HepG2 (cell line): ENCODE measurements around the gene KIAA0825. TPM values are rescaled to one million over a fixed set of nuclear protein-coding genes. Genes with fewer than 3 reads are reported as not detected.

ENCODE experiments used
- ATAC-seq: fragments of 200-7000 bp; cut with Tn5 transposase; 3 replicates; pipeline ENCODE4 v1.9.1; 2020; ENCODE audit warnings: mild to moderate bottlenecking, moderate library complexity
- BruUV-seq: library from RNA; stranded (reverse); fragments of 400-500 nt; replicated peaks from 2 replicates; lab custom pipeline; 2021; lab: Mats Ljungman, UMichigan
- CTCF ChIA-PET: fragments of 300-600 bp; formaldehyde crosslinking; extraction: SDS; loops from one replicate; lab custom pipeline; 2021; ENCODE audit warnings: low total read pairs, inconsistent platforms, low intra/inter-chr PET ratio; lab: Yijun Ruan, JAX
- POLR2A ChIA-PET: fragments of 350-600 bp; sonication (Branson Sonifier 250); formaldehyde crosslinking; loops from one replicate; lab custom pipeline; 2020; ENCODE audit warnings: antibody characterized with exemption, inconsistent platforms; lab: Yijun Ruan, JAX
- DNase-seq: peaks from one replicate; pipeline ENCODE4 v3.0.0-alpha.2; 2015; ENCODE audit warnings: low spot score
- FAIRE-seq: peaks from 3 replicates; lab custom pipeline; 2011; peaks lifted over from hg19 to GRCh38; lab: Jason Lieb, UNC
- H2AFZ ChIP-seq: one replicate; pipeline ENCODE4 v1.6.1; 2011; ENCODE audit warnings: low read length, inconsistent platforms
- H3K27ac ChIP-seq: fragments of 300-600 bp; 3 replicates; pipeline ENCODE4 v1.8.0; 2011; ENCODE audit warnings: mixed run types, mild to moderate bottlenecking, mixed read lengths, low read length, inconsistent platforms; ENCODE audit not compliant: insufficient read depth; ENCODE audit errors: extremely low read length
- H3K27me3 ChIP-seq, 2 experiments: fragments of 200-600 bp in 1 of 2; 2 replicates in 1 of 2; 3 replicates in 1 of 2; pipeline versions ENCODE4 v1.6.0 to v1.8.0; 2011; ENCODE audit warnings: low read length in 2 of 2, mild to moderate bottlenecking in 2 of 2, moderate library complexity in 2 of 2, inconsistent platforms in 1 of 2; ENCODE audit not compliant: insufficient read depth in 2 of 2, control insufficient read depth in 1 of 2
- H3K36me3 ChIP-seq, 2 experiments: fragments of 200-600 bp in 1 of 2; replicated peaks in 1 of 2; 2 replicates in 1 of 2; 3 replicates in 1 of 2; pipeline versions ENCODE4 v1.5.1 to v1.8.0; 2011; ENCODE audit warnings: low read length in 2 of 2, inconsistent platforms in 1 of 2; ENCODE audit not compliant: insufficient read depth in 2 of 2, control insufficient read depth in 1 of 2
- H3K4me1 ChIP-seq: 2 replicates; pipeline ENCODE4 v1.5.1; 2012; ENCODE audit warnings: low read length, inconsistent platforms; ENCODE audit not compliant: insufficient read depth
- H3K4me2 ChIP-seq: 2 replicates; pipeline ENCODE4 v1.6.0; 2011; ENCODE audit warnings: low read depth, low read length, inconsistent platforms
- H3K4me3 ChIP-seq, 3 experiments: fragments of 200-600 bp in 1 of 3; sonication (generic), shearing (Covaris generic) in 1 of 3; replicated peaks in 1 of 3; 2 replicates each; pipeline ENCODE4 v1.5.1; 2011 to 2016; ENCODE audit warnings: low read length in 3 of 3, inconsistent platforms in 2 of 3, low read depth in 2 of 3, mild to moderate bottlenecking in 2 of 3, control low read depth in 1 of 3, mixed read lengths in 1 of 3; ENCODE audit not compliant: insufficient read depth in 1 of 3
- H3K79me2 ChIP-seq: one replicate; pipeline ENCODE4 v1.6.1; 2011; ENCODE audit warnings: low read length, inconsistent platforms; ENCODE audit not compliant: insufficient read depth
- H3K9ac ChIP-seq: 2 replicates; pipeline ENCODE4 v1.6.0; 2011; ENCODE audit warnings: mild to moderate bottlenecking, low read depth, low read length, inconsistent platforms; ENCODE audit not compliant: insufficient read depth
- H3K9me3 ChIP-seq: 2 replicates; pipeline ENCODE4 v1.5.1; 2012; ENCODE audit warnings: mild to moderate bottlenecking, low read length
- H4K20me1 ChIP-seq: 2 replicates; pipeline ENCODE4 v1.6.0; 2011; ENCODE audit warnings: inconsistent platforms, mild to moderate bottlenecking, low read length, moderate library complexity; ENCODE audit not compliant: insufficient read depth
- FOXA1 ChIP-seq, 2 experiments: fragments of 450-650 bp in 1 of 2; sonication (generic) in 1 of 2; formaldehyde crosslinking in 1 of 2; IDR thresholded peaks; 2 replicates each; pipeline versions ENCODE4 v1.4.0 to v1.6.1; 2016 to 2020; ENCODE audit warnings: missing genetic modification reagents in 1 of 2
- HOXA5 ChIP-seq: sonication (generic); formaldehyde crosslinking; IDR thresholded peaks from 2 replicates; pipeline ENCODE4 v1.4.0; 2020; ENCODE audit warnings: missing genetic modification reagents
- KLF13 ChIP-seq: sonication (generic); formaldehyde crosslinking; IDR thresholded peaks from 2 replicates; pipeline ENCODE4 v1.4.0; 2020; ENCODE audit warnings: mild to moderate bottlenecking, missing genetic modification reagents
- MEIS2 ChIP-seq: sonication (generic); formaldehyde crosslinking; IDR thresholded peaks from 2 replicates; pipeline ENCODE4 v1.9.0; 2021; ENCODE audit warnings: mild to moderate bottlenecking, missing genetic modification reagents
- POGK ChIP-seq: sonication (generic); formaldehyde crosslinking; conservative IDR thresholded peaks from 2 replicates; pipeline ENCODE4 v1.8.0; 2022; ENCODE audit warnings: mild to moderate bottlenecking, moderate library complexity, missing genetic modification reagents
- RAD51 ChIP-seq: fragments of 450-650 bp; IDR thresholded peaks from 2 replicates; pipeline ENCODE4 v1.6.1; 2016; ENCODE audit warnings: borderline replicate concordance
- RELA ChIP-seq: sonication (generic); formaldehyde crosslinking; IDR thresholded peaks from 2 replicates; pipeline ENCODE4 v1.4.0; 2020; ENCODE audit warnings: missing genetic modification reagents
- RXRB ChIP-seq: IDR thresholded peaks from 2 replicates; pipeline ENCODE4 v1.6.1; 2016; ENCODE audit warnings: borderline replicate concordance, missing genetic modification reagents, missing compliant biosample characterization
- SRSF1 ChIP-seq: fragments of 200-400 bp; formaldehyde crosslinking; optimal IDR thresholded peaks from 2 replicates; pipeline ENCODE3; 2017; ENCODE audit warnings: mild to moderate bottlenecking, low read depth, low read length, moderate library complexity
- ZNF451 ChIP-seq: sonication (generic); formaldehyde crosslinking; IDR thresholded peaks from 2 replicates; pipeline ENCODE4 v1.5.0; 2020; ENCODE audit warnings: mild to moderate bottlenecking, missing genetic modification reagents
- ZNF646 ChIP-seq: sonication (generic); formaldehyde crosslinking; IDR thresholded peaks from 2 replicates; pipeline ENCODE4 v1.9.0; 2021; ENCODE audit warnings: mild to moderate bottlenecking, missing genetic modification reagents
- ZNF788 ChIP-seq: sonication (generic); formaldehyde crosslinking; IDR thresholded peaks from 2 replicates; pipeline ENCODE4 v1.5.0; 2020; ENCODE audit warnings: mild to moderate bottlenecking, missing genetic modification reagents, borderline replicate concordance
- ZNF839 ChIP-seq: sonication (generic); formaldehyde crosslinking; IDR thresholded peaks from 2 replicates; pipeline ENCODE4 v1.4.0; 2020; ENCODE audit warnings: missing genetic modification reagents, mild to moderate bottlenecking, borderline replicate concordance
- WGBS: methylation state at CpG from one replicate; pipeline ENCODE4 v1.1.6; 2017; ENCODE audit warnings: low lambda C conversion rate; 5-methylcytosine and 5-hydroxymethylcytosine counted together
- in situ Hi-C: cut with HindIII; loops from 2 replicates; pipeline ENCODE4 v1.10.0; 2017; ENCODE audit warnings: low pct_unique_long_range_greater_than_20kb; ENCODE audit not compliant: extremely low pct_ligation_motif_present
- intact Hi-C: fragments of 100-400 bp; cut with micrococcal nuclease; formaldehyde crosslinking; loops from one replicate; pipeline ENCODE4 v1.10.0; 2022; ENCODE audit not compliant: unreplicated experiment
- polyA plus RNA-seq, 8 experiments: library from polyadenylated mRNA; depleted of rRNA in 3 of 8; stranded (reverse) in 7 of 8; unstranded in 1 of 8; fragments of >200 nt; fragmentation: Illumina TruSeq in 4 of 8; extraction: Trizol in 4 of 8; gene quantifications; 2 replicates each; pipeline versions ENCODE4 v1.2.1 to v1.2.3, GENCODE V29; 2011 to 2016; ENCODE audit warnings: low read depth in 4 of 8, missing spikeins in 1 of 8, mixed read lengths in 1 of 8; ENCODE audit not compliant: insufficient read depth in 1 of 8
- total RNA-seq, 5 experiments: library from RNA; depleted of rRNA; stranded (reverse); fragments of >200 nt; fragmentation: Illumina TruSeq; extraction: Trizol; gene quantifications; 2 replicates each; pipeline ENCODE4 v1.2.3, GENCODE V29; 2016; ENCODE audit warnings: low read depth in 1 of 5

The KIAA0825 gene
- total and polyA plus RNA-seq, 2 of the 13 experiments (the other 11 are each of a cell fraction or from before 2014, with no cell fraction given) = 0.05 to 0.51 TPM

- no peaks in the 10 kb centered on the region for H3K27me3 ChIP-seq
- H2AFZ ChIP-seq = no peak overlapping the region
- ATAC-seq = no peak
- CTCF ChIA-PET = no interaction called here
- H3K9ac ChIP-seq = no peak overlapping the region
- no peak for TF ChIP-seq ZNF451
- TF ChIP-seq RXRB (CRISPR knock-in tag) = no peak
- TF ChIP-seq SRSF1 = no peak
- no peak for TF ChIP-seq RAD51
- TF ChIP-seq FOXA1 (IDR thresholded peaks at IDR 0.05) = no peak
- TF ChIP-seq FOXA1 (CRISPR knock-in tag; IDR thresholded peaks at IDR 0.05) = no peak
- no peak for TF ChIP-seq RELA
- TF ChIP-seq ZNF839 (CRISPR knock-in tag) = no peak
- TF ChIP-seq KLF13 (CRISPR knock-in tag) = no peak
- TF ChIP-seq MEIS2 (CRISPR knock-in tag) = no peak
- TF ChIP-seq, all 625 proteins: peak for 0
- Histone ChIP-seq H3K27ac (no peak overlapping the region), H3K4me3 (no peak overlapping the region), H3K79me2 (no peaks in the 10 kb centered on the region), H3K36me3 (no peaks in the 10 kb centered on the region), H3K4me1 (no peaks in the 10 kb centered on the region), H3K9me3 (no peaks in the 10 kb centered on the region), H3K4me2 (no peak overlapping the region), H4K20me1 (no peaks in the 10 kb centered on the region)
- intact Hi-C loops (no loop called here), in situ Hi-C loops (no loop called here)
- no TSS peak for BruUV-seq
- FAIRE-seq (no peak), DNase-seq (peak; percentile 21)
- POLR2A ChIA-PET = no interaction called here
These were observed 400.0 kb downstream of the KIAA0825 start for GRCh38 chr5:94218374-94218773.

GRCh38 chr5:94217745-94218144 is 400.7 kb downstream of the KIAA0825 start:
- ChIA-PET CTCF (no interaction called here), POLR2A (no interaction called here)
- WGBS = 3% methylated on average over 3 of the region's 3 CpGs
- intact Hi-C loops (no loop called here), in situ Hi-C loops (no loop called here)
- DNase-seq (no peak), ATAC-seq (no peak), FAIRE-seq (no peak)
- Histone ChIP-seq H3K4me1 (no peaks in the 10 kb centered on the region), H3K4me2 (no peak overlapping the region), H3K9ac (no peak overlapping the region), H3K9me3 (no peaks in the 10 kb centered on the region), H3K4me3 (no peak overlapping the region), H3K27ac (no peak overlapping the region), H4K20me1 (no peaks in the 10 kb centered on the region), H3K36me3 (no peaks in the 10 kb centered on the region), H2AFZ (no peak overlapping the region), H3K79me2 (no peaks in the 10 kb centered on the region), H3K27me3 (no peaks in the 10 kb centered on the region)
- no TSS peak for BruUV-seq
- TF ChIP-seq HOXA5 (no peak), POGK (no peak), ZNF788 (no peak), ZNF646 (CRISPR knock-in tag) (no peak)
